Stomach (tissue), 9 donors: ENCODE results near the gene C16orf96. TPM values are rescaled to one million over a fixed set of nuclear protein-coding genes. Genes with fewer than 3 reads are reported as not detected.

Source experiments
- DNase-seq, 2 donors: peaks; one replicate each; pipeline versions ENCODE4 v3.0.0 to v3.0.0-alpha.2; 2013 to 2019
- H3K27ac ChIP-seq, 5 donors: fragments of 200-600 bp in 4 of 5; sonication (generic) in 4 of 5; one replicate each; pipeline ENCODE4 v1.5.1; 2013 to 2019; ENCODE audit warnings: mild to moderate bottlenecking in 1 of 5, moderate library complexity in 1 of 5
- H3K27me3 ChIP-seq, 3 donors: fragments of 200-600 bp; sonication (generic); one replicate each; pipeline ENCODE4 v1.5.1; 2017 to 2019; ENCODE audit warnings: mixed run types in 1 of 3
- H3K36me3 ChIP-seq, 4 donors: fragments of 200-600 bp; sonication (generic); 1 replicate in 3 of 4; 2 replicates in 1 of 4; pipeline ENCODE4 v1.5.1; 2016 to 2019
- H3K4me1 ChIP-seq, 4 donors: fragments of 200-600 bp; sonication (generic); one replicate each; pipeline ENCODE4 v1.5.1; 2016 to 2019
- H3K4me3 ChIP-seq, 4 donors: fragments of 200-600 bp; sonication (generic) in 3 of 4; one replicate each; pipeline ENCODE4 v1.5.1; 2016 to 2019; ENCODE audit warnings: mild to moderate bottlenecking in 1 of 4
- H3K9me3 ChIP-seq, 4 donors: fragments of 200-600 bp; sonication (generic); one replicate each; pipeline ENCODE4 v1.5.1; 2016 to 2019
- EP300 ChIP-seq: sonication (generic); formaldehyde crosslinking; IDR thresholded peaks from one replicate; pipeline ENCODE4 v1.6.1; 2017; ENCODE audit warnings: antibody characterized with exemption
- POLR2A ChIP-seq, 4 donors: fragments of 450-650 bp; IDR thresholded peaks; one replicate each; pipeline ENCODE4 v1.6.1; 2016; ENCODE audit warnings: antibody characterized with exemption in 4 of 4, control low read depth in 2 of 4, mild to moderate bottlenecking in 1 of 4, moderate library complexity in 1 of 4
- POLR2AphosphoS5 ChIP-seq, 3 donors: sonication (generic); formaldehyde crosslinking; IDR thresholded peaks; one replicate each; pipeline ENCODE4 v1.6.1; 2016; ENCODE audit warnings: antibody characterized with exemption in 3 of 3
- WGBS, 5 donors: extraction: QIAGEN DNeasy Blood & Tissue Kit in 3 of 5; methylation state at CpG; one replicate each; pipeline versions ENCODE4 v1.1.5 to v1.1.7; 2013 to 2018; 5-methylcytosine and 5-hydroxymethylcytosine counted together
- intact Hi-C: fragments of 100-400 bp; cut with DNase I; formaldehyde crosslinking; loops from one replicate; pipeline ENCODE4 v1.15.1; 2023; ENCODE audit warnings: low total_unique reads
- polyA plus RNA-seq, 3 donors: library from polyadenylated mRNA; stranded (reverse); fragments of 200-250 nt; gene quantifications; one replicate each; pipeline ENCODE4 v1.2.3, GENCODE V29; 2013
- total RNA-seq, 5 donors: library from RNA; depleted of rRNA; stranded (reverse); fragments of >200 nt; gene quantifications; one replicate each; pipeline versions ENCODE4 v1.1.0 to v1.2.3, GENCODE V29; 2014 to 2016
- TF ChIP-seq, protein P1 (sequence below), 7 experiments: fragments of 450-650 bp in 4 of 7; fragments of 200-600 bp in 3 of 7; sonication (generic) in 3 of 7; IDR thresholded peaks; one replicate each; pipeline ENCODE4 v1.5.1; 2016 to 2019; ENCODE audit warnings: antibody characterized with exemption in 7 of 7, control low read depth in 2 of 7, mild to moderate bottlenecking in 1 of 7
- donor health status: healthy with polysubstance abuse.
- donor health status: Bipolar disorder and iron deficiency.
- donor health status: healthy.

Gene C16orf96
- total and polyA plus RNA-seq, 8 donors, result 0.37 to 0.43 TPM; not detected in 6

DNA sequence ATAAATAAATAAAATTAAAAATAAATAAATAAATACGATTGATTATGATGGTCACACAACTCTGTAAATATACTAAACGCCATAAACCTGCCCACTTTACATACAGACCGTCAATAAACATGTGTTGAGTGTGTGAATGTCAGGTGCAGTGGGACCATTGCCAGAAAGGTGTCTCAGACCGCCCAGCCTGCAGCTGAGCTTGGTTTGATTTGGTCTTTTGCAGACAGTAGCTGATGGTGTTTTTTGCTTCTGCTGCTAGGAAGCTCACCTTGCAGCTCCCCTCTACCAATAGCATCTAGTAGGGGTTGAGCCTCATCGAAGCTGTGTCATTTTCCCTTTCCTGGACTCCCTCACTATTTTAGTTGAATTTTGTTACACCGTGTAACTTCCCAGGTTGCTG, 35.1 kb downstream of the C16orf96 start:
- no peak for DNase-seq
- 47 to 62% (median 53%) methylated on average over 6 of the region's 6 CpGs for WGBS, 5 donors
- Histone ChIP-seq H3K4me3 (no peak overlapping the region), H3K4me1 (no peaks in the 10 kb centered on the region), H3K36me3 (no peaks in the 10 kb centered on the region), H3K27me3 (no peaks in the 10 kb centered on the region), H3K9me3 (peaks cover 0 to 9% (median 7%) of the 10 kb centered on the region in 4 donors), H3K27ac (no peak overlapping the region)
- TF ChIP-seq POLR2AphosphoS5 (IDR thresholded peaks at IDR 0.05), result no peak
- TF ChIP-seq, protein P1, sequence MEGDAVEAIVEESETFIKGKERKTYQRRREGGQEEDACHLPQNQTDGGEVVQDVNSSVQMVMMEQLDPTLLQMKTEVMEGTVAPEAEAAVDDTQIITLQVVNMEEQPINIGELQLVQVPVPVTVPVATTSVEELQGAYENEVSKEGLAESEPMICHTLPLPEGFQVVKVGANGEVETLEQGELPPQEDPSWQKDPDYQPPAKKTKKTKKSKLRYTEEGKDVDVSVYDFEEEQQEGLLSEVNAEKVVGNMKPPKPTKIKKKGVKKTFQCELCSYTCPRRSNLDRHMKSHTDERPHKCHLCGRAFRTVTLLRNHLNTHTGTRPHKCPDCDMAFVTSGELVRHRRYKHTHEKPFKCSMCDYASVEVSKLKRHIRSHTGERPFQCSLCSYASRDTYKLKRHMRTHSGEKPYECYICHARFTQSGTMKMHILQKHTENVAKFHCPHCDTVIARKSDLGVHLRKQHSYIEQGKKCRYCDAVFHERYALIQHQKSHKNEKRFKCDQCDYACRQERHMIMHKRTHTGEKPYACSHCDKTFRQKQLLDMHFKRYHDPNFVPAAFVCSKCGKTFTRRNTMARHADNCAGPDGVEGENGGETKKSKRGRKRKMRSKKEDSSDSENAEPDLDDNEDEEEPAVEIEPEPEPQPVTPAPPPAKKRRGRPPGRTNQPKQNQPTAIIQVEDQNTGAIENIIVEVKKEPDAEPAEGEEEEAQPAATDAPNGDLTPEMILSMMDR (IDR thresholded peaks at IDR 0.05), result no peak
- TF ChIP-seq EP300, result no peak
- no peak for TF ChIP-seq POLR2A (IDR thresholded peaks at IDR 0.05)
- intact Hi-C loops, result no loop called here

GRCh38 chr16:4591706-4592470, 35.7 kb downstream of the C16orf96 start:
- H3K4me3 ChIP-seq, result no peak overlapping the region
- peaks cover 0 to 9% (median 7%) of the 10 kb centered on the region in 4 donors for H3K9me3 ChIP-seq
- intact Hi-C loops, result no loop called here
- TF ChIP-seq POLR2AphosphoS5 (IDR thresholded peaks at IDR 0.05), result no peak
- TF ChIP-seq, protein P1 (IDR thresholded peaks at IDR 0.05), result no peak
- H3K36me3 ChIP-seq, result no peaks in the 10 kb centered on the region
- 87 to 89% (median 88%) methylated on average over 13 to 17 of the region's 17 CpGs for WGBS, 5 donors
- H3K27ac ChIP-seq, result no peak overlapping the region
- H3K27me3 ChIP-seq, result peaks cover 0 to under 1% (median 0%) of the 10 kb centered on the region in 3 donors
- no peak for DNase-seq
- H3K4me1 ChIP-seq, result peaks cover 0 to 2% (median under 1%) of the 10 kb centered on the region in 4 donors

DNA sequence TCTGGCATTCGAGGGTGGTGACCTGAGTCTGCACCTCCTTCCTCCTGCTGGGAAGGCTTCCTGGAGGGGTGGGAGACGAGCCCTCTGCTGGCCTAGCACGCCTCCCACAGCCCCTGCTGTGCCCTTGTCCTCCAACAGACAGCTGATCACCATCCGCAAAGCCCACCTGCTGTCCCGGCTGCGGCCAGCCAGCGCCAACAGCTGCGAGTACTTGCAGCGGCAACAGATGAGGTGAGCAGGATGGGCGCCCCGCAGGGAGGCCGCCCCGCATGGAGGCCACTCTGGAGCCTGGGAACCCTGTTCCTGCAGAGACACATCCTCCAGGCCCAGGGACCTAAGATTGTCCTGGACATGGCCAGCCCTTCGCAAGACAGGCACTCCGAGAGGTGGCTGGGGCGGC, 36.9 kb downstream of the C16orf96 start:
- TF ChIP-seq, protein P1 (IDR thresholded peaks at IDR 0.05), result no peak
- TF ChIP-seq EP300, result no peak
- no peak for TF ChIP-seq POLR2A (IDR thresholded peaks at IDR 0.05)
- no peak for TF ChIP-seq POLR2AphosphoS5 (IDR thresholded peaks at IDR 0.05)
- Histone ChIP-seq H3K9me3 (peaks cover 0 to 6% (median 4%) of the 10 kb centered on the region in 4 donors), H3K4me3 (no peak overlapping the region), H3K27me3 (peaks cover 0 to 5% (median 0%) of the 10 kb centered on the region in 3 donors), H3K27ac (no peak overlapping the region), H3K4me1 (peaks cover 0 to 6% (median 2%) of the 10 kb centered on the region in 4 donors), H3K36me3 (no peaks in the 10 kb centered on the region)
- intact Hi-C loops, result no loop called here
- WGBS, 5 donors, result 66 to 88% (median 73%) methylated on average over 15 to 16 of the region's 16 CpGs
- DNase-seq, result no peak

GRCh38 chr16:4594433-4595410, 38.6 kb downstream of the C16orf96 start:
- WGBS, 5 donors, result 88 to 93% (median 92%) methylated on average over 34 to 38 of the region's 38 CpGs
- peaks cover 0 to 6% (median 2%) of the 10 kb centered on the region in 4 donors for H3K4me1 ChIP-seq

More at GRCh38 chr16:4594433-4595410, 38.6 kb downstream of the C16orf96 start:
- no peaks in the 10 kb centered on the region for H3K9me3 ChIP-seq
- no peak overlapping the region for H3K27ac ChIP-seq
- TF ChIP-seq POLR2A (IDR thresholded peaks at IDR 0.05) (no peak), EP300 (no peak), POLR2AphosphoS5 (IDR thresholded peaks at IDR 0.05) (no peak)
- TF ChIP-seq, protein P1 (IDR thresholded peaks at IDR 0.05), result no peak
- no peak overlapping the region for H3K4me3 ChIP-seq
- peaks cover 0 to 7% (median 0%) of the 10 kb centered on the region in 3 donors for H3K27me3 ChIP-seq
- no peaks in the 10 kb centered on the region for H3K36me3 ChIP-seq
- no peak for DNase-seq
- intact Hi-C loops, result no loop called here
